Ovary (tissue), 9 donors: ENCODE results near the gene MRLN. TPM values are rescaled to one million over a fixed set of nuclear protein-coding genes. Genes with fewer than 3 reads are reported as not detected.

ENCODE experiments used
- DNase-seq, 5 donors: peaks; one replicate each; pipeline ENCODE4 v3.0.0-alpha.2; 2019 to 2020
- H3K27ac ChIP-seq, 2 donors: fragments of 200-600 bp; one replicate each; pipeline versions ENCODE4 v1.5.1 to v1.8.0; 2019 to 2022
- H3K27me3 ChIP-seq: fragments of 200-600 bp; one replicate; pipeline ENCODE4 v1.8.0; 2022
- H3K36me3 ChIP-seq: fragments of 200-600 bp; sonication (generic); one replicate; pipeline ENCODE4 v1.5.1; 2019
- H3K4me1 ChIP-seq: one replicate; pipeline ENCODE4 v1.8.1; 2013; ENCODE audit warnings: mild to moderate bottlenecking, moderate library complexity; ENCODE audit not compliant: insufficient read depth
- H3K4me3 ChIP-seq: fragments of 200-600 bp; sonication (generic); one replicate; pipeline ENCODE4 v1.5.1; 2017
- H3K9me3 ChIP-seq, 2 donors: fragments of 200-600 bp in 1 of 2; sonication (generic) in 1 of 2; one replicate each; pipeline versions ENCODE4 v1.5.1 to v1.8.1; 2013 to 2019; ENCODE audit warnings: mild to moderate bottlenecking in 1 of 2, moderate library complexity in 1 of 2
- EP300 ChIP-seq: sonication (generic); formaldehyde crosslinking; IDR thresholded peaks from one replicate; pipeline ENCODE4 v1.6.1; 2017; ENCODE audit warnings: antibody characterized with exemption
- POLR2A ChIP-seq: fragments of 450-650 bp; IDR thresholded peaks from one replicate; pipeline ENCODE4 v1.6.1; 2017; ENCODE audit warnings: antibody characterized with exemption, mild to moderate bottlenecking, moderate library complexity
- WGBS, 3 donors: extraction: QIAGEN DNeasy Blood & Tissue Kit in 1 of 3; methylation state at CpG; one replicate each; pipeline versions ENCODE4 v1.1.5 to v1.1.7; 2013 to 2017; 5-methylcytosine and 5-hydroxymethylcytosine counted together
- intact Hi-C, 4 donors: fragments of 100-400 bp; cut with DNase I; formaldehyde crosslinking; loops; one replicate each; pipeline versions ENCODE4 v1.11.0 to v1.15.1; 2022 to 2023
- polyA plus RNA-seq, 2 donors: library from polyadenylated mRNA; stranded (reverse); fragments of 200-250 nt in 1 of 2; fragments of 350-450 nt in 1 of 2; fragmentation: Illumina TruSeq in 1 of 2; extraction: RNeasy Lipid Tissue Mini Kit (QIAGEN cat#74804) in 1 of 2; gene quantifications; one replicate each; pipeline ENCODE4 v1.2.3, GENCODE V29; 2013 to 2014
- total RNA-seq, 7 donors: library from RNA; depleted of rRNA in 2 of 7; stranded (reverse); fragments of >200 nt in 2 of 7; fragmentation: NEBNext Ultra II Directional in 3 of 7; extraction: Animal tissue kit (Norgen Biotek cat#: 25700) in 3 of 7; gene quantifications; one replicate each; pipeline versions ENCODE4 v1.1.0 to v1.2.4, GENCODE V29; 2016 to 2023
- TF ChIP-seq, protein P1 (sequence below), 3 donors: fragments of 450-650 bp in 2 of 3; fragments of 200-600 bp in 1 of 3; IDR thresholded peaks; one replicate each; pipeline versions ENCODE4 v1.5.1 to v1.8.0; 2016 to 2022; ENCODE audit warnings: antibody characterized with exemption in 3 of 3, mild to moderate bottlenecking in 1 of 3
- donor health status: DM: no; HTN: no; CAD: no; lungs with moderate emphysema.
- donor health status: DM: no; HTN: no; CAD: no.
- donor health status: Bipolar disorder and iron deficiency.
- donor health status: DM: yes; HTN: yes; CAD: no.
- donor health status: DM: no; HTN: no; CAD: no.
- donor health status: DM: yes; HTN: yes; CAD: no.

Gene MRLN
- total and polyA plus RNA-seq, 9 donors = 0.80 TPM; not detected in 8

DNA sequence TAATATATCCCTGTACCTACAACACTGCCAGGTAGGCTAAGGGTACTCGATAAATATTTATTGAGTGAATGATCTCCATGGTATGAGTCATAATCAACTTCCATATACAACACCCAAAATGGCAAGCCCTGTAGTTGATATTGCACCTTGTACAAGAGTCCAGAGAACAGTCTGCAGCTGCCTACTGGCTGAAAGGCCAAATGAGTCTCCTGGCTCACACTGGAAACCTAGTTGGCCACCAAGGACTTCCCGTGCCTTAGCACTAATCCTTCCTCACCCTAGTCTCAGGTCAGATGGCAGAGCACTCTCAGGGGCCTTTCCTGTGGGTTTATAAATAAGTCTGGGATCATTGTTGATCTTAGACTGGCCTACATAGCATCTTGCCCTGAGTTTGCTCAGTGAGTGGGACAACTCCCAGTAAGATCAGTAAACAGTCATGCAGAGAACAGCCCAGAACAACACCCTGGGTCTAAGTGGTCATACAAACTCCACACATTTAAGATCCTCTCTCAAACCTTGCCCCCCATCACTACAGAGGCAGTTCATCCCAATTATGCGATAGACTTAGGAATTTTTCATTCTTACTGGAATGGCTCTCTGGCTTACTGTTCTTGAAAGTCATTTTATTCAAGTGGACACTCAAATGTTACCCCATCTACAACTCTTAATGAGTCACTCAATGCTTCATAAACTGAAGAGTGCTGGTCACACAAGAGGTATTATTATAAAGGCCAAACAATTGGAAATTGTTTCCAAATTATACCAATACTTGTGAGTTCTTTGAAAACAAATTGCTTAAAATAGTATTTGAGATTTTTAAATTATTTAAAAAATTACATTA lies 28.9 kb downstream of the MRLN start:
- Histone ChIP-seq H3K4me3 (no peak overlapping the region), H3K9me3 (no peaks in the 10 kb centered on the region), H3K4me1 (no peaks in the 10 kb centered on the region), H3K36me3 (no peaks in the 10 kb centered on the region), H3K27ac (no peak overlapping the region), H3K27me3 (no peaks in the 10 kb centered on the region)
- 88 to 95% (median 91%) methylated on average over 3 of the region's 3 CpGs for WGBS, 3 donors
- no peak for DNase-seq
- TF ChIP-seq, protein P1, sequence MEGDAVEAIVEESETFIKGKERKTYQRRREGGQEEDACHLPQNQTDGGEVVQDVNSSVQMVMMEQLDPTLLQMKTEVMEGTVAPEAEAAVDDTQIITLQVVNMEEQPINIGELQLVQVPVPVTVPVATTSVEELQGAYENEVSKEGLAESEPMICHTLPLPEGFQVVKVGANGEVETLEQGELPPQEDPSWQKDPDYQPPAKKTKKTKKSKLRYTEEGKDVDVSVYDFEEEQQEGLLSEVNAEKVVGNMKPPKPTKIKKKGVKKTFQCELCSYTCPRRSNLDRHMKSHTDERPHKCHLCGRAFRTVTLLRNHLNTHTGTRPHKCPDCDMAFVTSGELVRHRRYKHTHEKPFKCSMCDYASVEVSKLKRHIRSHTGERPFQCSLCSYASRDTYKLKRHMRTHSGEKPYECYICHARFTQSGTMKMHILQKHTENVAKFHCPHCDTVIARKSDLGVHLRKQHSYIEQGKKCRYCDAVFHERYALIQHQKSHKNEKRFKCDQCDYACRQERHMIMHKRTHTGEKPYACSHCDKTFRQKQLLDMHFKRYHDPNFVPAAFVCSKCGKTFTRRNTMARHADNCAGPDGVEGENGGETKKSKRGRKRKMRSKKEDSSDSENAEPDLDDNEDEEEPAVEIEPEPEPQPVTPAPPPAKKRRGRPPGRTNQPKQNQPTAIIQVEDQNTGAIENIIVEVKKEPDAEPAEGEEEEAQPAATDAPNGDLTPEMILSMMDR (IDR thresholded peaks at IDR 0.05) = no peak
- TF ChIP-seq POLR2A (no peak), EP300 (no peak)
- intact Hi-C loops = no loop called here

DNA sequence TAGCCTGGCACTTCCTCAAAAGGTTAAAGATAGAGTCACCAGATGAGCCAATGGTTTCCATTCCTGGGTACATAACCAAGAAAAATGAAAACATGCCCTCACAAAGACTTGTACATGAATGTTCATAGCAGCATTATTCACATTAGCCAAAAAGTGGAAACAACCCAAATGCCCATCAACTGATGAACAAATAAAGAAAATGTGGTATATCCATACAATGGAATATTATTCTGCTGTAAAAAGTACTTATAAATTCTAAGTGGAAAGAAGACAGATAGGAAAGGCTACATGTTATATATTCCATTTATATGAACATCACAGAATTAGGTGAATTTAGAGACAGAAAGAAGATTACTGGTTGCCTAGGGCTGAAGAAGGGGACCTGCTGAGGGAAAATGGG lies 32.9 kb downstream of the MRLN start:
- intact Hi-C loops = no loop called here
- Histone ChIP-seq H3K27ac (no peak overlapping the region), H3K4me3 (no peak overlapping the region), H3K9me3 (no peaks in the 10 kb centered on the region), H3K27me3 (no peaks in the 10 kb centered on the region), H3K4me1 (no peaks in the 10 kb centered on the region), H3K36me3 (no peaks in the 10 kb centered on the region)
- no peak for DNase-seq
- TF ChIP-seq POLR2A = no peak
- TF ChIP-seq, protein P1 (IDR thresholded peaks at IDR 0.05) = no peak
- TF ChIP-seq EP300 = no peak

DNA sequence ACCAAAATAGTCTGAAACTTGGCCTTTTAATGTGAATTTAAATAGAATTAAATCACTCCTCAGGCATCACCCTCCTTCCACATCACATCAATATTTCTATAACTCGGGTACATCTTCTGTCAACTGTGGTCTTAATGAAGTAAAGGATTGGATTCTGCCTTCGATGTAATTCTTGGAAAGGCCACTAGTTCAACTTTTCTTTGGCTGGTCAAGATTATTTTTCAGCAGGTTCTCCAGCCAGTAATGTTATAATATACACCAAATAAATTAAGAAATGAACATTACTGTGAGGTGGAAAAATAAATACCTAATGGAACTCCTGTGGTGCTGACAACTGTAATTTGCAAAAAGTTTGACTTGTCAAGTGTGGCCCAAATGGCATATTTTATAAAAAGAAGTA lies 33.9 kb downstream of the MRLN start:
- WGBS, 3 donors = 60 to 78% (median 65%) methylated on average over 2 of the region's 2 CpGs
- TF ChIP-seq, protein P1 (IDR thresholded peaks at IDR 0.05) = no peak
- no peak for TF ChIP-seq EP300
- no peak for TF ChIP-seq POLR2A
- H3K36me3 ChIP-seq = no peaks in the 10 kb centered on the region

DNA sequence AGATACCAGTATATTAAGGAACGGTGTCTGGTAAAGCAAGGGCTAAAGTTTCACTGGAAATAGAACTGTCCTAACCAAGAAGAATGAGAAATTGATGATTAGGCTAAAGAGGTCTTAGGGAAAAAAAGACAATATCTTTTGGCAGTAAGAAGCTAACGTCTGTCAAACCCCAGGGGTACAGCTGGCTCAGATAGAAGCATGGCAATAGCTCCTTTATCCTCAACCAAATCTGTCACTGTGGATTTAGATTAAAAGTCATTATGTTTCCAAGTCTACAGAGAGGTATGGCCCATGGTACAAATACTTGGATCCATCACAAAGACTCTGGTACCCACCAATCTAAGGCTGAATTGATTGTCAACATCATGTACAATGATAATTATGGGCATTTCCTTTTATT lies 35.0 kb downstream of the MRLN start:
- Histone ChIP-seq H3K27ac (no peak overlapping the region), H3K36me3 (no peaks in the 10 kb centered on the region), H3K4me3 (no peak overlapping the region), H3K9me3 (no peaks in the 10 kb centered on the region), H3K4me1 (no peaks in the 10 kb centered on the region), H3K27me3 (no peaks in the 10 kb centered on the region)
- TF ChIP-seq POLR2A (no peak), EP300 (no peak)
- TF ChIP-seq, protein P1 (IDR thresholded peaks at IDR 0.05) = no peak
- DNase-seq = no peak
- WGBS, 3 donors = 91 to 95% (median 92%) methylated on average over 2 of the region's 2 CpGs
- intact Hi-C loops = no loop called here

More for the DNA sequence above, 33.9 kb downstream of the MRLN start:
- intact Hi-C loops = no loop called here
- Histone ChIP-seq H3K4me3 (no peak overlapping the region), H3K9me3 (no peaks in the 10 kb centered on the region), H3K27me3 (no peaks in the 10 kb centered on the region), H3K27ac (no peak overlapping the region), H3K4me1 (no peaks in the 10 kb centered on the region)
- no peak for DNase-seq
